ENCODE data around the gene CYP2A6.

The CYP2A6 gene

GRCh38 chr19:40801426-40802299 is 48.6 kb downstream of the CYP2A6 start:
- no peak for DNase-seq

DNA sequence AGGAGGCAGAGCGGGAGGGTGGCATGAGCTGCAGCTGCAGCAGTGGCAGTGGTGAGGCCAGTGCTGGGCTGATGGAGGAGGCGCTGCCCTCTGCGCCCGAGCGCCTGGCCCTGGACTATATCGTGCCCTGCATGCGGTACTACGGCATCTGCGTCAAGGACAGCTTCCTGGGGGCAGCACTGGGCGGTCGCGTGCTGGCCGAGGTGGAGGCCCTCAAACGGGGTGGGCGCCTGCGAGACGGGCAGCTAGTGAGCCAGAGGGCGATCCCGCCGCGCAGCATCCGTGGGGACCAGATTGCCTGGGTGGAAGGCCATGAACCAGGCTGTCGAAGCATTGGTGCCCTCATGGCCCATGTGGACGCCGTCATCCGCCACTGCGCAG is 49.3 kb downstream of the CYP2A6 start:
- DNase-seq = no peak

DNA sequence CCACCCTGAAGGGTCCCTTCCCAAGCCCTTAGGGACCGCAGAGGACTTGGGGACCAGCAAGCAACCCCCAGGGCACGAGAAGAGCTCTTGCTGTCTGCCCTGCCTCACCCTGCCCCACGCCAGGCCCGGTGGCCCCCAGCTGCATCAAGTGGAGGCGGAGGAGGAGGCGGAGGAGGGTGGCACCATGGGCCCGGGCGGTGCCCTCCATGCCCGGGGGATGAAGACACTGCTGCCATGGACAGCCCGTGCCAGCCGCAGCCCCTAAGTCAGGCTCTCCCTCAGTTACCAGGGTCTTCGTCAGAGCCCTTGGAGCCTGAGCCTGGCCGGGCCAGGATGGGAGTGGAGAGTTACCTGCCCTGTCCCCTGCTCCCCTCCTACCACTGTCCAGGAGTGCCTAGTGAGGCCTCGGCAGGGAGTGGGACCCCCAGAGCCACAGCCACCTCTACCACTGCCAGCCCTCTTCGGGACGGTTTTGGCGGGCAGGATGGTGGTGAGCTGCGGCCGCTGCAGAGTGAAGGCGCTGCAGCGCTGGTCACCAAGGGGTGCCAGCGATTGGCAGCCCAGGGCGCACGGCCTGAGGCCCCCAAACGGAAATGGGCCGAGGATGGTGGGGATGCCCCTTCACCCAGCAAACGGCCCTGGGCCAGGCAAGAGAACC is 49.8 kb downstream of the CYP2A6 start:
- DNase-seq = peak in 1 of 5 experiments; percentile 30

DNA sequence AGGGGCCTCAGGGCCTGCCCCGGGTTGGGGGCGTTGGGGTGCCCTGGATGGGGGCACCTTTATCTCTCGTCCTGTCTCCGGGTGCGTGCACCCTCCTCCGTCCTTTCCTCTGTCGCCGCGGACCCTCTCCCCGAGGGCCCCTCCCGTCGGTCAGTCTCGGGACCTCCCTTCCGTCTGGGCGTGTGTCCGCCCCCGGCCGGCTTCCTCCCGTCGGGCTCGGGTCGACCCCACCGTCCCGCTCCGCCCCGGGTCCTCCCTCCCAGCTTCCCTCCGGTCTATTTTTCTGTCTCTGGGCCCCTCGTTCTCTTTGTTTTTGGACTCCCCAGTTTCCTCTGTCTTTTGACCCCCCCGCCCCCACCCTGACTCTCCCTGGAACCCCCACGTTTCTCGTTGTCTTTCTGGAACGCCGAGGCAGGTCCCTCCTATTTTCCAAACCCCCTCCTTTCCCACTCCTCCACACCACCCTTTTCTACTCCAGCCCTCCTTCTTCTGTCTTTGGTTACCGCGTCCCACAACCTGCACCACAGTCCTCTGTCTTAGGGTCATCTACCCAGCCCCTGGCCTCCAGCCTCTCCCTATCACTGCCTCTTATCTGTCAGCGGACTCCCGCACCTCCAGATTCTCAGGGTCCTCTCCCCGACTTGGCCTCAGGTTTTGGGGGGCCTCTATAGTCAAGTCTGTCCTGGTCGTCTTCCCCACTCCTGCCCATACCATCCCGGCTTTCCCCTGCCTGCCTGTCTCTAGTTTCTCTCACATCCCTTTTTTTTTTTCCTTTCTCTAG is 50.5 kb downstream of the CYP2A6 start:
- no peak for DNase-seq

GRCh38 chr19:40798683-40799557 is 51.3 kb downstream of the CYP2A6 start, which contains the start of gene EGLN2:
Gene EGLN2 (plus strand): TSS chr19:40799191. CDS start chr19:40800573, 1,382 bp downstream.
- peak; percentile 100 for DNase-seq

GRCh38 chr19:40797963-40798682 is 52.1 kb downstream of the CYP2A6 start:
- peak; percentile 39 to 92 (median 56) for DNase-seq

DNA sequence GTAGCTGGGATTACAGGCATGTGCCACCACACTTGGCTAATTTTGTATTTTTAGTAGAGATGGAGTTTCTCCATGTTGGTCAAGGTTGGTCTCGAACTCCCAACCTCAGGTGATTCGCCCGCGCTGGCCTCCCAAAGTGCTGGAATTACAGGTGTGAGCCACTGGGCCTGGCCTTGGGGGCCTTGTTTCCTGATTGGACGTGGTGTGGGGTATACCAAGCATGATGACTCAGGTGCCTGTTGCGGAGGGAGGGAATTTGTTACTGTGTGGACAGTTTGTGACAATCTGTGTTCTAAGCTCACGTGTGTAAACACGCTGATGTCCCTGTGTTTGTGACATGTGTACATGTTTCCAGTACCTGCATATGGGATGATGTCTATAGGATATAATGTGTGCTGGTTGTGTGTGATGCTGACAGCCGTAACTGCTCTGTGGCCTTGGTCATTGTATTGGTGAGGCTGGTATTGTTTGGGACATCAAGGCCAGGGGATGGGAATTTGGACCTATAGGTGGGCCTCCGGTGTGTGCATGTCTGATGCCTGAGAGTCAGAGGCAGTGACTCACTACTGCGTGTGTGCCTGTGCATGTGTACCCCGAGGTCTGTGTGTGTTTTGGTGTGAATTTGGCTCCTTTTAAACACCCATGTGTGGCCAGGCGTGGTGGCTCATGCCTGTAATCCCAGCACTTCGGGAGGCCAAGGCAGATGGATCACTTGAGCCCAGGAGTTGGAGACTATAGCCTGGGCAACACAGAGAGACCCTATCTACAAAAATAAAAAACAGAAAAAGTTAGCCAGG is 52.9 kb downstream of the CYP2A6 start:
- no peak for DNase-seq

All from T-helper 2 cell (primary cell).